Thyroid gland (tissue), 4 donors: ENCODE data around the gene PALMD. TPM values are rescaled to one million over a fixed set of nuclear protein-coding genes. Genes with fewer than 3 reads are reported as not detected.
A peak's percentile ranks its signal among the peaks of the same experiment; 100 is the strongest.

ENCODE experiments used
- DNase-seq, 2 donors: peaks; one replicate each; pipeline ENCODE4 v3.0.0-alpha.2; 2019
- H3K27ac ChIP-seq, 3 donors: fragments of 200-600 bp; sonication (generic); 1 replicate in 2 of 3; 2 replicates in 1 of 3; pipeline ENCODE4 v1.5.1; 2016 to 2019; ENCODE audit warnings: mild to moderate bottlenecking in 1 of 3, moderate library complexity in 1 of 3
- H3K27me3 ChIP-seq: fragments of 200-600 bp; sonication (generic); one replicate; pipeline ENCODE4 v1.5.1; 2019
- H3K36me3 ChIP-seq, 2 donors: fragments of 200-600 bp; sonication (generic); one replicate each; pipeline ENCODE4 v1.5.1; 2016 to 2019
- H3K4me1 ChIP-seq, 2 donors: fragments of 200-600 bp; sonication (generic); one replicate each; pipeline ENCODE4 v1.5.1; 2017 to 2019
- H3K4me3 ChIP-seq, 3 donors: fragments of 200-600 bp; sonication (generic); replicated peaks in 1 of 3; 1 replicate in 2 of 3; 2 replicates in 1 of 3; pipeline ENCODE4 v1.5.1; 2016; ENCODE audit warnings: mild to moderate bottlenecking in 1 of 3
- H3K9me3 ChIP-seq: fragments of 200-600 bp; sonication (generic); one replicate; pipeline ENCODE4 v1.5.1; 2017
- POLR2A ChIP-seq, 2 donors: fragments of 450-650 bp; IDR thresholded peaks; one replicate each; pipeline ENCODE4 v1.6.1; 2017; ENCODE audit warnings: antibody characterized with exemption in 2 of 2, mild to moderate bottlenecking in 2 of 2, moderate library complexity in 1 of 2
- WGBS, 2 donors: methylation state at CpG; one replicate each; pipeline ENCODE4 v1.1.5; 2017; 5-methylcytosine and 5-hydroxymethylcytosine counted together
- intact Hi-C: fragments of 100-400 bp; cut with DNase I; formaldehyde crosslinking; loops from one replicate; pipeline ENCODE4 v1.15.1; 2023
- total RNA-seq, 4 donors: library from RNA; depleted of rRNA; stranded (reverse); fragments of >200 nt; gene quantifications; one replicate each; pipeline ENCODE4 v1.2.3, GENCODE V29; 2016
- TF ChIP-seq, protein P1 (sequence below), 6 experiments: fragments of 200-600 bp in 3 of 6; fragments of 450-650 bp in 3 of 6; sonication (generic) in 3 of 6; IDR thresholded peaks; one replicate each; pipeline ENCODE4 v1.5.1; 2016 to 2019; ENCODE audit warnings: antibody characterized with exemption in 6 of 6, mild to moderate bottlenecking in 2 of 6, inconsistent platforms in 1 of 6, moderate library complexity in 1 of 6

PALMD gene
- total RNA-seq, 4 donors from 2014 or later, result 6.9 to 14.1 (median 11.2) TPM

- peak overlapping the region in 1 of 3 donors; percentile 14 for H3K27ac ChIP-seq
- WGBS, 2 donors, result 26 to 39% methylated on average over 3 of the region's 3 CpGs
- H3K4me1 ChIP-seq, result peaks cover 10 to 27% of the 10 kb centered on the region in 2 donors
- TF ChIP-seq, protein P1, sequence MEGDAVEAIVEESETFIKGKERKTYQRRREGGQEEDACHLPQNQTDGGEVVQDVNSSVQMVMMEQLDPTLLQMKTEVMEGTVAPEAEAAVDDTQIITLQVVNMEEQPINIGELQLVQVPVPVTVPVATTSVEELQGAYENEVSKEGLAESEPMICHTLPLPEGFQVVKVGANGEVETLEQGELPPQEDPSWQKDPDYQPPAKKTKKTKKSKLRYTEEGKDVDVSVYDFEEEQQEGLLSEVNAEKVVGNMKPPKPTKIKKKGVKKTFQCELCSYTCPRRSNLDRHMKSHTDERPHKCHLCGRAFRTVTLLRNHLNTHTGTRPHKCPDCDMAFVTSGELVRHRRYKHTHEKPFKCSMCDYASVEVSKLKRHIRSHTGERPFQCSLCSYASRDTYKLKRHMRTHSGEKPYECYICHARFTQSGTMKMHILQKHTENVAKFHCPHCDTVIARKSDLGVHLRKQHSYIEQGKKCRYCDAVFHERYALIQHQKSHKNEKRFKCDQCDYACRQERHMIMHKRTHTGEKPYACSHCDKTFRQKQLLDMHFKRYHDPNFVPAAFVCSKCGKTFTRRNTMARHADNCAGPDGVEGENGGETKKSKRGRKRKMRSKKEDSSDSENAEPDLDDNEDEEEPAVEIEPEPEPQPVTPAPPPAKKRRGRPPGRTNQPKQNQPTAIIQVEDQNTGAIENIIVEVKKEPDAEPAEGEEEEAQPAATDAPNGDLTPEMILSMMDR (IDR thresholded peaks at IDR 0.05), result no peak
- TF ChIP-seq POLR2A (IDR thresholded peaks at IDR 0.05), result no peak
- intact Hi-C loops, result no loop called here
- H3K36me3 ChIP-seq, result no peaks in the 10 kb centered on the region
- no peaks in the 10 kb centered on the region for H3K9me3 ChIP-seq
- H3K4me3 ChIP-seq, result no peak overlapping the region
- DNase-seq, result peak; percentile 38 to 41
- H3K27me3 ChIP-seq, result no peaks in the 10 kb centered on the region
These were observed 16.7 kb downstream of the PALMD start for GRCh38 chr1:99662539-99663080.

- no peak for DNase-seq
- Histone ChIP-seq H3K4me1 (peaks cover 10 to 27% of the 10 kb centered on the region in 2 donors), H3K36me3 (no peaks in the 10 kb centered on the region), H3K4me3 (no peak overlapping the region), H3K27ac (peak overlapping the region in 1 of 3 donors; percentile 44), H3K27me3 (no peaks in the 10 kb centered on the region), H3K9me3 (no peaks in the 10 kb centered on the region)
- intact Hi-C loops, result no loop called here
- WGBS, 2 donors, result 92 to 98% methylated on average over 2 of the region's 2 CpGs
- no peak for TF ChIP-seq POLR2A (IDR thresholded peaks at IDR 0.05)
- TF ChIP-seq, protein P1 (IDR thresholded peaks at IDR 0.05), result no peak
These were observed 17.6 kb downstream of the PALMD start for GRCh38 chr1:99663501-99663900.

GRCh38 chr1:99665212-99665611 is 19.3 kb downstream of the PALMD start:
- TF ChIP-seq, protein P1 (IDR thresholded peaks at IDR 0.05), result no peak
- no peak for TF ChIP-seq POLR2A (IDR thresholded peaks at IDR 0.05)
- 79 to 90% methylated on average over 1 of the region's 1 CpG for WGBS, 2 donors
- intact Hi-C loops, result no loop called here

GRCh38 chr1:99669376-99669775 is 23.5 kb downstream of the PALMD start:
- H3K36me3 ChIP-seq, result no peaks in the 10 kb centered on the region
- intact Hi-C loops, result no loop called here
- DNase-seq, result no peak
- no peaks in the 10 kb centered on the region for H3K9me3 ChIP-seq
- TF ChIP-seq, protein P1 (IDR thresholded peaks at IDR 0.05), result no peak
- TF ChIP-seq POLR2A (IDR thresholded peaks at IDR 0.05), result no peak
- peaks cover 3 to 10% of the 10 kb centered on the region in 2 donors for H3K4me1 ChIP-seq
- WGBS, 2 donors, result 51 to 54% methylated on average over 4 of the region's 4 CpGs
- no peak overlapping the region for H3K4me3 ChIP-seq
- peak overlapping the region in 2 of 3 donors; percentile 13 to 39 for H3K27ac ChIP-seq
- no peaks in the 10 kb centered on the region for H3K27me3 ChIP-seq

More at GRCh38 chr1:99665212-99665611, 19.3 kb downstream of the PALMD start:
- Histone ChIP-seq H3K36me3 (no peaks in the 10 kb centered on the region), H3K27me3 (no peaks in the 10 kb centered on the region), H3K9me3 (no peaks in the 10 kb centered on the region), H3K4me1 (peaks cover 7 to 21% of the 10 kb centered on the region in 2 donors), H3K27ac (no peak overlapping the region), H3K4me3 (no peak overlapping the region)
- no peak for DNase-seq

GRCh38 chr1:99669821-99670220 is 23.9 kb downstream of the PALMD start:
- H3K27me3 ChIP-seq, result no peaks in the 10 kb centered on the region
- no peaks in the 10 kb centered on the region for H3K36me3 ChIP-seq
- H3K4me1 ChIP-seq, result peaks cover 3 to 10% of the 10 kb centered on the region in 2 donors
- H3K4me3 ChIP-seq, result no peak overlapping the region
- 90 to 98% methylated on average over 2 of the region's 2 CpGs for WGBS, 2 donors
- DNase-seq, result peak in 1 of 2 donors; percentile 26
- TF ChIP-seq, protein P1 (IDR thresholded peaks at IDR 0.05), result no peak
- no peak for TF ChIP-seq POLR2A (IDR thresholded peaks at IDR 0.05)
- H3K27ac ChIP-seq, result peak overlapping the region in 2 of 3 donors; percentile 13 to 39
- intact Hi-C loops, result no loop called here
- no peaks in the 10 kb centered on the region for H3K9me3 ChIP-seq
